WTC11 (cell line): ENCODE data around the gene IL5RA. TPM values are rescaled to one million over a fixed set of nuclear protein-coding genes. Genes with fewer than 3 reads are reported as not detected.

ENCODE experiments used
- ATAC-seq: fragments of 200-7000 bp; cut with Tn5 transposase; 2 replicates; pipeline ENCODE4 v1.10.0; 2021; ENCODE audit warnings: mild to moderate bottlenecking, moderate library complexity
- CTCF ChIA-PET: fragments of 300-600 bp; sonication (Branson Sonifier 250); formaldehyde crosslinking; loops from one replicate; lab custom pipeline; 2021; ENCODE audit warnings: antibody characterized with exemption; lab: Charles Lee
- POLR2A ChIA-PET: fragments of 350-600 bp; sonication (Branson Sonifier 250); formaldehyde crosslinking; loops from one replicate; lab custom pipeline; 2021; ENCODE audit warnings: antibody characterized with exemption; lab: Charles Lee
- DNase-seq: peaks from one replicate; pipeline ENCODE4 v3.0.0; 2021; ENCODE audit warnings: low spot score
- H3K27ac Mint-ChIP-seq: 2 replicates; pipeline ENCODE4 v1.8.0; 2021; ENCODE audit warnings: mixed read lengths
- H3K27me3 Mint-ChIP-seq: 2 replicates; pipeline ENCODE4 v1.8.0; 2021; ENCODE audit warnings: low read depth, mild to moderate bottlenecking, moderate library complexity, mixed read lengths
- H3K36me3 Mint-ChIP-seq: 2 replicates; pipeline ENCODE4 v1.8.0; 2021; ENCODE audit warnings: mixed read lengths
- H3K4me1 Mint-ChIP-seq: 2 replicates; pipeline ENCODE4 v1.8.0; 2022; ENCODE audit warnings: mixed read lengths
- H3K4me3 Mint-ChIP-seq: 2 replicates; pipeline ENCODE4 v1.8.0; 2021; ENCODE audit warnings: mild to moderate bottlenecking, moderate library complexity, mixed read lengths
- H3K9me3 Mint-ChIP-seq: 2 replicates; pipeline ENCODE4 v1.8.0; 2021; ENCODE audit warnings: mixed read lengths
- AFF4 ChIP-seq: sonication (generic); formaldehyde crosslinking; IDR thresholded peaks from 2 replicates; pipeline ENCODE4 v1.8.1; 2023; ENCODE audit warnings: mild to moderate bottlenecking, missing genetic modification reagents, borderline replicate concordance
- ATF3 ChIP-seq: sonication (generic); formaldehyde crosslinking; conservative IDR thresholded peaks from 2 replicates; pipeline ENCODE4 v1.8.1; 2022; ENCODE audit warnings: mild to moderate bottlenecking, missing genetic modification reagents
- ERG ChIP-seq: fragments of 250-450 bp; sonication (Bioruptor Pico); IDR thresholded peaks from 2 replicates; pipeline ENCODE4 v1.8.0; 2021; ENCODE audit warnings: mild to moderate bottlenecking
- ESRRA ChIP-seq: sonication (generic); formaldehyde crosslinking; IDR thresholded peaks from 2 replicates; pipeline ENCODE4 v1.8.1; 2022; ENCODE audit warnings: mild to moderate bottlenecking, missing genetic modification reagents, borderline replicate concordance
- IRF2 ChIP-seq: sonication (generic); formaldehyde crosslinking; IDR thresholded peaks from 2 replicates; pipeline ENCODE4 v1.8.0; 2022; ENCODE audit warnings: low read depth, missing genetic modification reagents, borderline replicate concordance
- MLX ChIP-seq: sonication (generic); formaldehyde crosslinking; IDR thresholded peaks from 2 replicates; pipeline ENCODE4 v1.8.1; 2023; ENCODE audit warnings: mild to moderate bottlenecking, missing genetic modification reagents, moderate library complexity
- MYBL2 ChIP-seq: sonication (generic); formaldehyde crosslinking; IDR thresholded peaks from 2 replicates; pipeline ENCODE4 v1.8.1; 2023; ENCODE audit warnings: mild to moderate bottlenecking, moderate library complexity, missing genetic modification reagents
- NFATC4 ChIP-seq: fragments of 250-450 bp; sonication (Bioruptor Pico); IDR thresholded peaks from 2 replicates; pipeline ENCODE4 v1.9.0; 2021; ENCODE audit warnings: mild to moderate bottlenecking
- NR3C1 ChIP-seq: sonication (generic); formaldehyde crosslinking; conservative IDR thresholded peaks from 2 replicates; pipeline ENCODE4 v1.8.1; 2023; ENCODE audit warnings: low read depth, mild to moderate bottlenecking, missing genetic modification reagents
- OVOL2 ChIP-seq: fragments of 250-450 bp; sonication (Bioruptor Pico); IDR thresholded peaks from 2 replicates; pipeline ENCODE4 v1.9.0; 2021; ENCODE audit warnings: mild to moderate bottlenecking, borderline replicate concordance
- RELA ChIP-seq: sonication (generic); formaldehyde crosslinking; IDR thresholded peaks from 2 replicates; pipeline ENCODE4 v1.8.1; 2022; ENCODE audit warnings: missing genetic modification reagents, mild to moderate bottlenecking, borderline replicate concordance
- SMAD4 ChIP-seq: sonication (generic); formaldehyde crosslinking; IDR thresholded peaks from 2 replicates; pipeline ENCODE4 v1.8.0; 2022; ENCODE audit warnings: mild to moderate bottlenecking, missing genetic modification reagents
- SP1 ChIP-seq: sonication (generic); formaldehyde crosslinking; conservative IDR thresholded peaks from 2 replicates; pipeline ENCODE4 v1.8.1; 2022; ENCODE audit warnings: missing genetic modification reagents
- TEAD1 ChIP-seq: sonication (generic); formaldehyde crosslinking; IDR thresholded peaks from 2 replicates; pipeline ENCODE4 v1.8.0; 2022; ENCODE audit warnings: mild to moderate bottlenecking, missing genetic modification reagents
- ZNF138 ChIP-seq: sonication (generic); formaldehyde crosslinking; conservative IDR thresholded peaks from 2 replicates; pipeline ENCODE4 v1.8.1; 2022; ENCODE audit warnings: mild to moderate bottlenecking, moderate library complexity, missing genetic modification reagents
- ZNF219 ChIP-seq: sonication (generic); formaldehyde crosslinking; IDR thresholded peaks from 2 replicates; pipeline ENCODE4 v1.8.0; 2023; ENCODE audit warnings: missing genetic modification reagents, mild to moderate bottlenecking, borderline replicate concordance
- ZNF263 ChIP-seq: sonication (generic); formaldehyde crosslinking; IDR thresholded peaks from 2 replicates; pipeline ENCODE4 v1.8.1; 2022; ENCODE audit warnings: low read depth, mild to moderate bottlenecking, moderate library complexity, missing genetic modification reagents
- ZNF317 ChIP-seq: sonication (generic); formaldehyde crosslinking; IDR thresholded peaks from 2 replicates; pipeline ENCODE4 v1.8.1; 2023; ENCODE audit warnings: low read depth, mild to moderate bottlenecking, moderate library complexity, missing genetic modification reagents, borderline replicate concordance
- ZNF416 ChIP-seq: fragments of 250-450 bp; sonication (Bioruptor Pico); IDR thresholded peaks from 2 replicates; pipeline ENCODE4 v1.9.0; 2021; ENCODE audit warnings: mild to moderate bottlenecking, inconsistent platforms
- ZNF671 ChIP-seq: fragments of 250-450 bp; sonication (Bioruptor Pico); IDR thresholded peaks from 2 replicates; pipeline ENCODE4 v1.8.0; 2021; ENCODE audit warnings: mild to moderate bottlenecking
- total RNA-seq: library from RNA; stranded (reverse); gene quantifications from 3 replicates; pipeline ENCODE4 v1.2.3, GENCODE V29; 2021
- TF ChIP-seq, protein P1 (sequence below): fragments of 250-450 bp; sonication (Bioruptor Pico); IDR thresholded peaks from 2 replicates; pipeline ENCODE4 v2.1.2; 2022; ENCODE audit warnings: mild to moderate bottlenecking, moderate library complexity
- TF ChIP-seq, protein P2 (sequence below): fragments of 250-450 bp; sonication (Bioruptor Pico); IDR thresholded peaks from 2 replicates; pipeline ENCODE4 v1.9.0; 2021; ENCODE audit warnings: mild to moderate bottlenecking
- TF ChIP-seq, protein P3 (sequence below): sonication (generic); formaldehyde crosslinking; IDR thresholded peaks from 2 replicates; pipeline ENCODE4 v1.8.1; 2022; ENCODE audit warnings: mild to moderate bottlenecking, missing genetic modification reagents, moderate library complexity, borderline replicate concordance

IL5RA gene
- total RNA-seq, 1 experiment from 2014 or later, result not detected

DNA sequence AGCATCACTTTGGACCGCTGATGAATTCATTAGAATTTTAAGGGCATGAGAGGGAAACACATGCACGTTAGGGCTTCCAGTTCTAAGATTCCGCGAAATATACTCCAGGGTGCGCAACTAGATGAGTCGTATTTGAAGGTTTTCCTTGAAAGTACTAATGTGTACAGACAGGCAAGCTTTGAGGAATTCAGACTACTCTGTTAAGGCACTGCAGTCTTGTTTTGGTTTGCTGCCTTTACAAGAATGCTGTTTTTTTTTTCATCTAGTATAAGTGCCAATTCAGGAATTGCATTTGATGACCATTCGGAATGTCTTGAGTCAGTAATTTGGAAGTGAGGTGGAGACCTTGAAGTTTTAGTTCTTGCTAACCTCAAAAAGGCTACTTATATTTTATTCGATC lies 35.7 kb upstream of the IL5RA start:
- ChIA-PET CTCF (no interaction called here), POLR2A (no interaction called here)
- Mint-ChIP-seq H3K36me3 (peaks cover 70% of the 10 kb centered on the region), H3K9me3 (peaks cover 4% of the 10 kb centered on the region; the same call in 1 of the 2 replicates), H3K4me3 (no peak overlapping the region), H3K4me1 (no peaks in the 10 kb centered on the region), H3K27me3 (no peaks in the 10 kb centered on the region), H3K27ac (no peak overlapping the region)
- ATAC-seq, result no peak
- DNase-seq, result no peak
- TF ChIP-seq NR3C1 (CRISPR knock-in tag) (no peak), ZNF138 (CRISPR knock-in tag) (no peak), ZNF263 (CRISPR knock-in tag) (no peak), MYBL2 (CRISPR knock-in tag) (no peak), SMAD4 (no peak), SP1 (CRISPR knock-in tag) (no peak), ZNF219 (CRISPR knock-in tag) (no peak), OVOL2 (CRISPR knock-in tag) (no peak), ATF3 (CRISPR knock-in tag) (no peak), RELA (CRISPR knock-in tag) (no peak), ERG (CRISPR knock-in tag) (no peak), IRF2 (CRISPR knock-in tag) (no peak), ZNF317 (CRISPR knock-in tag) (no peak), ZNF416 (CRISPR knock-in tag) (no peak)

- ChIA-PET POLR2A (no interaction called here), CTCF (no interaction called here)
- peaks cover 70% of the 10 kb centered on the region for H3K36me3 Mint-ChIP-seq
- no peak for ATAC-seq
- H3K4me1 Mint-ChIP-seq, result no peaks in the 10 kb centered on the region
- no peak for TF ChIP-seq TEAD1
- no peak for TF ChIP-seq NFATC4 (CRISPR knock-in tag)
- TF ChIP-seq, protein P1, sequence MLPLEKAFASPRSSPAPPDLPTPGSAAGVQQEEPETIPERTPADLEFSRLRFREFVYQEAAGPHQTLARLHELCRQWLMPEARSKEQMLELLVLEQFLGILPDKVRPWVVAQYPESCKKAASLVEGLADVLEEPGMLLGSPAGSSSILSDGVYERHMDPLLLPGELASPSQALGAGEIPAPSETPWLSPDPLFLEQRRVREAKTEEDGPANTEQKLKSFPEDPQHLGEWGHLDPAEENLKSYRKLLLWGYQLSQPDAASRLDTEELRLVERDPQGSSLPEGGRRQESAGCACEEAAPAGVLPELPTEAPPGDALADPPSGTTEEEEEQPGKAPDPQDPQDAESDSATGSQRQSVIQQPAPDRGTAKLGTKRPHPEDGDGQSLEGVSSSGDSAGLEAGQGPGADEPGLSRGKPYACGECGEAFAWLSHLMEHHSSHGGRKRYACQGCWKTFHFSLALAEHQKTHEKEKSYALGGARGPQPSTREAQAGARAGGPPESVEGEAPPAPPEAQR (CRISPR knock-in tag), result no peak
- TF ChIP-seq AFF4 (CRISPR knock-in tag), result no peak
- TF ChIP-seq, protein P2, sequence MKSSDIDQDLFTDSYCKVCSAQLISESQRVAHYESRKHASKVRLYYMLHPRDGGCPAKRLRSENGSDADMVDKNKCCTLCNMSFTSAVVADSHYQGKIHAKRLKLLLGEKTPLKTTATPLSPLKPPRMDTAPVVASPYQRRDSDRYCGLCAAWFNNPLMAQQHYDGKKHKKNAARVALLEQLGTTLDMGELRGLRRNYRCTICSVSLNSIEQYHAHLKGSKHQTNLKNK (CRISPR knock-in tag), result no peak
- no peak for TF ChIP-seq ZNF138 (CRISPR knock-in tag)
- TF ChIP-seq ZNF671, result no peak
- TF ChIP-seq MLX (CRISPR knock-in tag), result no peak
- no peak for TF ChIP-seq ESRRA (CRISPR knock-in tag)
- TF ChIP-seq SMAD4, result no peak
- TF ChIP-seq, protein P3, sequence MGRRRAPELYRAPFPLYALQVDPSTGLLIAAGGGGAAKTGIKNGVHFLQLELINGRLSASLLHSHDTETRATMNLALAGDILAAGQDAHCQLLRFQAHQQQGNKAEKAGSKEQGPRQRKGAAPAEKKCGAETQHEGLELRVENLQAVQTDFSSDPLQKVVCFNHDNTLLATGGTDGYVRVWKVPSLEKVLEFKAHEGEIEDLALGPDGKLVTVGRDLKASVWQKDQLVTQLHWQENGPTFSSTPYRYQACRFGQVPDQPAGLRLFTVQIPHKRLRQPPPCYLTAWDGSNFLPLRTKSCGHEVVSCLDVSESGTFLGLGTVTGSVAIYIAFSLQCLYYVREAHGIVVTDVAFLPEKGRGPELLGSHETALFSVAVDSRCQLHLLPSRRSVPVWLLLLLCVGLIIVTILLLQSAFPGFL (CRISPR knock-in tag), result no peak
- peaks cover 4% of the 10 kb centered on the region; the same call in 1 of the 2 replicates for H3K9me3 Mint-ChIP-seq
- no peak overlapping the region for H3K27ac Mint-ChIP-seq
- DNase-seq, result no peak
- no peaks in the 10 kb centered on the region for H3K27me3 Mint-ChIP-seq
- H3K4me3 Mint-ChIP-seq, result no peak overlapping the region
Observed at GRCh38 chr3:3141939-3142338, 31.8 kb upstream of the IL5RA start.
